ENCODE data around the gene CDX1.

The CDX1 gene

DNA sequence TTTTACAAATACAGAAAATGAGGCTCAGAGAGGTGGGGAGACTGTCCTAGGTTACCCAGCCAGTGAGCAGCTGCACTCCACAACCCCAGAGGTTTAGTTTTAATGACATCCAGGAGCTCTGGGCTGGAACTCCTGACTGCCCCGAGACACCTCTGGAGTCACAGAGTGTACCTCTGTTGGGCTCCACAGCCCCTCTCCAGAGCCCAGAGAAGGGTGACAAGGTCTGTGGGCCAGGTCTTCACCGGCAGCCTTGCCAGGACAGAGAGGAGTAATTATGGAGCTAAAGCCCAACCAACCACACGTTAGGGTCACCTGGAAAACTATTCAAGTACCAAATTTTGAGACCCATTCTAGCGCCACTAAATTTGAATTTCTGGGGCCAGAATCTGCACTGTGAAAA lies 11.1 kb downstream of the CDX1 start:
- DNase-seq (ENCODE audit: low spot score) = no peak
- TF ChIP-seq, protein P1, sequence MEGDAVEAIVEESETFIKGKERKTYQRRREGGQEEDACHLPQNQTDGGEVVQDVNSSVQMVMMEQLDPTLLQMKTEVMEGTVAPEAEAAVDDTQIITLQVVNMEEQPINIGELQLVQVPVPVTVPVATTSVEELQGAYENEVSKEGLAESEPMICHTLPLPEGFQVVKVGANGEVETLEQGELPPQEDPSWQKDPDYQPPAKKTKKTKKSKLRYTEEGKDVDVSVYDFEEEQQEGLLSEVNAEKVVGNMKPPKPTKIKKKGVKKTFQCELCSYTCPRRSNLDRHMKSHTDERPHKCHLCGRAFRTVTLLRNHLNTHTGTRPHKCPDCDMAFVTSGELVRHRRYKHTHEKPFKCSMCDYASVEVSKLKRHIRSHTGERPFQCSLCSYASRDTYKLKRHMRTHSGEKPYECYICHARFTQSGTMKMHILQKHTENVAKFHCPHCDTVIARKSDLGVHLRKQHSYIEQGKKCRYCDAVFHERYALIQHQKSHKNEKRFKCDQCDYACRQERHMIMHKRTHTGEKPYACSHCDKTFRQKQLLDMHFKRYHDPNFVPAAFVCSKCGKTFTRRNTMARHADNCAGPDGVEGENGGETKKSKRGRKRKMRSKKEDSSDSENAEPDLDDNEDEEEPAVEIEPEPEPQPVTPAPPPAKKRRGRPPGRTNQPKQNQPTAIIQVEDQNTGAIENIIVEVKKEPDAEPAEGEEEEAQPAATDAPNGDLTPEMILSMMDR (IDR thresholded peaks at IDR 0.05; ENCODE audit: extremely low read depth, missing control alignments) = no peak

DNA sequence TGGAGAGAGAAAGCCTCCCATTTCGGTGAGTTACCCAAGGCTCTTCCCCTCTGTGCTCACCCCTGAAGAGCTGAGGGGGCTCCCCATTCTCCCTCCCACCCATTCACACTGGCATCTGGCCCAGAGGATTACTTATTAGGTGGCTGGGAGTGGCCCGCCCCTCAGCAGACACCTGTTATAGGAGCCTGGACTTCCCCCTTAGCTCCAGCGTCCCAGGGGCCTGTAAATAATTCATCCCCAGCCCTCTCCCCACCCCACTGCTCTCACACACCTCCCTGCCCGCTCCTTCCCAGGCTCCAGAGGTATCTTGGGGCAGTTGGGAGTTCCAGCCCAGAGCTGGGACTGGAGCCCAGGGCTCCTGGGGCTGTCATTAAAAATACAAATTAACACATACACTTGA lies 11.7 kb downstream of the CDX1 start:
- peak; percentile 61 for DNase-seq (ENCODE audit: low spot score)
- TF ChIP-seq, protein P1 (IDR thresholded peaks at IDR 0.05; ENCODE audit: extremely low read depth, missing control alignments) = no peak

DNA sequence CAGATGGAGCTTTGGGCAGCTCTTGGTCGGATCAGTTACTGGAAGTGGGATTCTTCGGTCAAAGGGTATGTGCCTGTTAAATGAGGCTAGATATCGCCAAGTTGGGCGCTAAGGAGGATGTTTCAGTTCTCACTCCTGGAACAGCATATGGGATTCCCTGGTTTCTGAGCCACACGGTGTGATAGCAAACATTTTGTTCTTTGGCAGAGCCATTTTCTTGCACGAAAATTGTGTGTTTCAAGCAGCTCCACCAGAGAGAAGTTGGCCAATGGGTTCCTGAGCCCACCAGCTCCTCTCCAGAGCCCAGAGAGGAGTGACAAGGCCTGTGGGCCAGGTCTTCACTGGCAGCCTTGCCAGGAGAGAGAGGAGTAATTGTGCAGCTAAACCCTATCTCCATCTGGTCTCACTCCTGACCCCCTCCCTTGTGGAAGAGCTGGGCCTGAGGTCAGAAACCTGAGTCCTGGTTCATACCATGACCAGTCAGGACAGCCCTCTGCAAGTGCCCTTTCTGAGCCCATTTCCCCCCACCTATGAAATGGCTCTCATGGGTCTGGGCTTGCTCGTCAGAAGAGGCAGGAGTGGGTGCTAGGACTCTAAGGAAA lies 12.5 kb downstream of the CDX1 start:
- TF ChIP-seq, protein P1 (IDR thresholded peaks at IDR 0.05; ENCODE audit: extremely low read depth, missing control alignments) = no peak
- no peak for DNase-seq (ENCODE audit: low spot score)

DNA sequence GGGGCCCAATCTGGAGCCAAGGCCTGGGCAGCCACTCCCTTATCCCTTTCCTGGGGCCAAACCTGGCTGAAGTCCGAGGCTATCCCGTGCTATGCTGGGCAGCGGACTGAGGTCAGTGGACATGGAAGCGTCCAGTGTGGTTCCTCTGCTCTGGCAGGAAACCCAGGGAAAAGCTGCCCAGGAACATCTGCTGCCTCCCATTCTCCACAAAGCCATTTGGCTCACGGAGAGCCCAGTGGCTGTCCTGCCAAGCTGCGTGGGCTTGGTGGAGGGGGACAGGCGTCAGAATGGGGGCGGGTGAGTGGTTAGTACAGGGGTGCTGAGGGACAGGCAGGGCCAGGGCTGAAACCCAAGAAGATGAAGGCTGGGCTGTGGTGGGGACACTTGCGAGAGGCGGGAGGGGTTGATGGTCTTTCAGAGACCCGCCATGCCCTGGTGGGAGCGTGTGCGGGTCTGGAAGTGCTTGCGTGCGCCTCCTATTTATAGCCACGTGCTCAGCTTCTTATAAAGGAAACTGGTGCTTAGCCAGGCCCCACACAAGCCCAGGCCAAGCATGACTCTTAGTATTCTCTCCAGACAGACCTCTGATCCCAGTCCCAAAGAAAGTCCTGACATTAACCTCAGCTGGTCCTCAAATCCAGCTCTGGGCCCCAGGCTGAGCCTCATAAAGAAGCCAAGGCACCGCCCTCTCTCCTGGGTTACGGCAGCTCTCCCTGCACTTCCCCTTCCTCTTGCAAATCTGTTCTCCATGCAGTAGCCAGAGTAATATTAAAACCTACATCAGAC lies 13.9 kb downstream of the CDX1 start:
- TF ChIP-seq, protein P1 (IDR thresholded peaks at IDR 0.05; ENCODE audit: extremely low read depth, missing control alignments) = no peak
- DNase-seq (ENCODE audit: low spot score) = no peak

DNA sequence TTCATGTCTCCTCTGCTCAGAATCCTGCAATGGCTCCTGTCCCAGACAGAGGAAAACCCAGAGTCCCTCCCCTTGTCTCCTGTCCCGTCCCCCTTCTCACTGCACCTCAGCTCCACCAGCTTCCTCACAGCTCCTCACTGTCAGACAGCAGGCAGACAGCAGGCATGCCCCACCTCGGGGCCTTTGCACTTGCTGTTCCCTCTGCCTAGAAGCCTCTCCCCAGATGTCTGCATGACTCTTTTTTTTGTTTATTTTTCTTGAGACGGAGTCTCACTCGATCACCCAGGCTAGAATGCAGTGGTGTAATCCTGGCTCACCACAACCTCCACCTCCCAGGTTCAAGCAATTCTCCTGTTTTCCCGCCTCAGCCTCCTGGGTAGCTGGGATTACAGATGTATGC lies 14.4 kb downstream of the CDX1 start:
- TF ChIP-seq, protein P1 (IDR thresholded peaks at IDR 0.05; ENCODE audit: extremely low read depth, missing control alignments) = no peak
- no peak for DNase-seq (ENCODE audit: low spot score)

DNA sequence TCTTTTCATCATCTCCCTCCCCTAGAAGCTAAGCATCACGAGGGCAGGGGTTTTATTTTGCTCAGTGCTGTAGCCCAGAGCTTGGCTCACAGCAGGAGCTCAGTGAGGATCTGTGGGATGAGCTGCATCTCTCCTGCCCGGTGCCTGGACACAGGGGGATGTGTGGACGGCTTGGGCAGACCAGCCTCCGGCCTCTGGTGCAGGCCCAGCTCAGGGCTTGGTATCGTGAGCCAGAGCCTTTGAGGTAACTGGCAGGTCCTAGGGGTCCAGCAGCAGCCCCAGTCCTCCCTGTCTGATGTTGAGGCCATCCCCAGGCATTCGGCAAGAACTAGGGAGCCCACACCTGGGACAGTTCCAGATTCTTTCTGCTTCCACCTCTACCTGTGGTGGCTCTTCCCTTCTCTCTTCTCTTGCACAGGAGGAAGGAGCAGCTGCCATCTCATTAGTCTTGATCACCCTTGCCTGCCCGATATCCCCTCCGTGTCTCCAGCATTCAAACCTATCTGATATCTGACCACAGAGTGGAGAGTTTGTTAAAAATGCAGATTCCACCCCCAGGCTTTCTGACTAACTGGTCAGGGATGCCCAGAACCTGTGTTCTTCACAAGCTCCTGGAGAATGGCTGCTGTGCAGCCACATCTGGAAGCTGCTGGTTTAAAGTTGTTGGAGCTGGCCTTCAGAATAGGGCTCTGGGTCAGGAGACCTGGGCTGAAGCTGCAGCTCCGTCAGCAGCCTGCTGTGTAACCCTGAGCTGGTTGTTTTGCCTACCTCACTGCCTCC lies 15.4 kb downstream of the CDX1 start:
- no peak for DNase-seq (ENCODE audit: low spot score)
- TF ChIP-seq, protein P1 (IDR thresholded peaks at IDR 0.05; ENCODE audit: extremely low read depth, missing control alignments) = no peak

DNA sequence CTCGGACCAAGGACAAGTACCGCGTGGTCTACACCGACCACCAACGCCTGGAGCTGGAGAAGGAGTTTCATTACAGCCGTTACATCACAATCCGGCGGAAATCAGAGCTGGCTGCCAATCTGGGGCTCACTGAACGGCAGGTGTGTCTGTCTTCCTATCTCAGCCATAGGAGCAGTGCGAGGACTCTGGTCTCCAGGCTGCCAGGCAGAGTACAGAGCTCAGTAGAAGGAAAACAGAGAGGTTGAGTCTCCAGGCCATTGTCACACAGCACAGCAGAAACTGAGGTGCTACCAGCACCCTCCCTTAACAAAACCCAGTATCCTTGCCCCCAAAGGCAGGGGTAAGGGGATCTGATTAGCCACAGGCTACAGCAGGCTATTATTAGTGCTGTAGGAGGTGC lies 16.2 kb downstream of the CDX1 start:
- DNase-seq (ENCODE audit: low spot score) = no peak

More for the DNA sequence above, 16.2 kb downstream of the CDX1 start:
- TF ChIP-seq, protein P1 (IDR thresholded peaks at IDR 0.05; ENCODE audit: extremely low read depth, missing control alignments) = no peak

All from GM20000 (cell line).